Brain microvascular endothelial cell (primary cell): ENCODE results near the gene BBLN.

Experiments
- DNase-seq: peaks from one replicate; pipeline ENCODE4 v3.0.0-alpha.2; 2020
- H3K27ac ChIP-seq: fragments of 250-450 bp; sonication (Bioruptor Pico); 2 replicates; pipeline ENCODE4 v1.5.1; 2020; ENCODE audit warnings: mild to moderate bottlenecking, moderate library complexity
- H3K27me3 ChIP-seq: fragments of 250-450 bp; sonication (Bioruptor Pico); replicated peaks from 2 replicates; pipeline ENCODE4 v1.5.1; 2020; ENCODE audit warnings: mild to moderate bottlenecking
- H3K36me3 ChIP-seq: fragments of 250-450 bp; sonication (Bioruptor Pico); replicated peaks from 2 replicates; pipeline ENCODE4 v1.5.1; 2020; ENCODE audit warnings: mild to moderate bottlenecking
- H3K4me3 ChIP-seq: 2 replicates; pipeline ENCODE4 v1.5.1; 2011; ENCODE audit warnings: low read depth, mild to moderate bottlenecking, control low read depth, low read length, moderate library complexity
- in situ Hi-C: cut with HindIII; loops from 2 replicates; pipeline ENCODE4 v1.10.0; 2017; ENCODE audit warnings: low sequenced_read_pairs, low pct_ligation_motif_present
- TF ChIP-seq, protein P1 (sequence below): IDR thresholded peaks from 2 replicates; pipeline ENCODE4 v1.5.1; 2011; ENCODE audit warnings: low read depth, mild to moderate bottlenecking, moderate library complexity, low read length, control low read depth, inconsistent platforms; ENCODE audit errors: missing control alignments

BBLN gene

DNA sequence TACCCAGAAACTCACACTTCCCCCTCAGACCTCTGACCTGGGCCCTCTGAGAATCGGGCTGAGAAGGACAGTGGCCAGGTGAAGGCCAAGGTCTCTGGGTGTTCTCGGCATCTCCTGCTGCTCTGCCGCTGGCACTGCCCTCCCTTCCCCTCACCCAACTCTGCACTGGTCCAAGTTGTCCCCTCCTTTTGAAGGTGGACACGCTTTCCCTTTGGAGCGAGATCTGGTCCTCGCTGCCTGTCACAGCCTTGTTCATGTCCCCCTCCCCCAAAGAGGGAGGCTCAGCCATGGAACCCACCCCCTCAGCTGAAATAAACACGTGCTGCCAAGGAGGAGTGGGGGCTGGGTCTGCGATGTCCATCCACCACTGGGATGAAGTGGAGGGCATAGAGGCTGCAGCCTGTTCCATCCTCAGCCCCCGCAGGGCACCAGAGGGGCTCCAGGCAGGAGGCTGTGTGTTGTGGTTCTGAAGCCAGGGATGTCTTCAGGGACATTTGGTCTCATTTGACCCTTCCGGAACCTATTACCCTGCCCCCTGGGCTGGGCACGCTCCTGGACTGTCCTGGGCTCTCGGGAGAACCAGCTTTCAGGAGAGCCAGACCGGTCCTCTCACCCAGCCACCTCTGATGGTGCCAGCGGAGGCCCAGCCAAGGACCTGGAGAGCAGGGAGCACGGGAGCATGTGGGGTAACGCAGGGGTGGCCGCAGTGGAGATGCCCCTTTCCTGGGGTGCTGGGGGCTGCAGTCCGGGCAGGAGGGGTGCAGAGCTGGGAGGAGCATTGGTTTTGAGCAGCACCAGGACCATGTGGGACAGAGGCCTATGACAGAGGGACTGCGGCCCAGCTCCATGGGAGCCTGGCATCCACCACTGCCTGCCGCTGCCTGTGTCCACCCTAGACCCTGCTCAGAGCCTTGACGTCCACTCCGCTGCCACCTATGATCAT is 15.6 kb upstream of the BBLN start:
- Histone ChIP-seq H3K27me3 (no peaks in the 10 kb centered on the region), H3K27ac (no peak overlapping the region), H3K36me3 (no peaks in the 10 kb centered on the region), H3K4me3 (no peak overlapping the region)
- in situ Hi-C loops = no loop called here
- no peak for DNase-seq
- TF ChIP-seq, protein P1, sequence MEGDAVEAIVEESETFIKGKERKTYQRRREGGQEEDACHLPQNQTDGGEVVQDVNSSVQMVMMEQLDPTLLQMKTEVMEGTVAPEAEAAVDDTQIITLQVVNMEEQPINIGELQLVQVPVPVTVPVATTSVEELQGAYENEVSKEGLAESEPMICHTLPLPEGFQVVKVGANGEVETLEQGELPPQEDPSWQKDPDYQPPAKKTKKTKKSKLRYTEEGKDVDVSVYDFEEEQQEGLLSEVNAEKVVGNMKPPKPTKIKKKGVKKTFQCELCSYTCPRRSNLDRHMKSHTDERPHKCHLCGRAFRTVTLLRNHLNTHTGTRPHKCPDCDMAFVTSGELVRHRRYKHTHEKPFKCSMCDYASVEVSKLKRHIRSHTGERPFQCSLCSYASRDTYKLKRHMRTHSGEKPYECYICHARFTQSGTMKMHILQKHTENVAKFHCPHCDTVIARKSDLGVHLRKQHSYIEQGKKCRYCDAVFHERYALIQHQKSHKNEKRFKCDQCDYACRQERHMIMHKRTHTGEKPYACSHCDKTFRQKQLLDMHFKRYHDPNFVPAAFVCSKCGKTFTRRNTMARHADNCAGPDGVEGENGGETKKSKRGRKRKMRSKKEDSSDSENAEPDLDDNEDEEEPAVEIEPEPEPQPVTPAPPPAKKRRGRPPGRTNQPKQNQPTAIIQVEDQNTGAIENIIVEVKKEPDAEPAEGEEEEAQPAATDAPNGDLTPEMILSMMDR = no peak

DNA sequence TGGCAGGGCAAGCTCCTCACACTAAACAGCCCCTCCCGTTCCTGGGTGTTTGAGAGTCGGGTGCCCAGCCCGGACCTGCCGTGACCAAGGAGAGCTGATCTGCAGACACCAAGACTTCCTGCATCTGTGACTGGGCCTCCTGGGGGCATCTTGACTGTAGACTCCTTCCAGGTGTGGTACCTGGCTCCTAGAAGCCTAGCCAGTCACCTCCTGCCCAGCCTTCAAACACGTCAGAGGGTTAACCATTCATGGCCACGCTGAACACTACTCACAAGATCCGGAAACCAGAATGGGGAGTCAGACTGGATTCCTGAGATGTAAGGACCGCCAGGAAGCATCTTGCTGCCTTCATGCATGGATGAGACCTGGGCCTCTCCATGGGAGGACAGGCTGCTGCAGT is 14.5 kb upstream of the BBLN start:
- in situ Hi-C loops = no loop called here
- no peaks in the 10 kb centered on the region for H3K36me3 ChIP-seq
- no peak overlapping the region for H3K27ac ChIP-seq
- H3K4me3 ChIP-seq = no peak overlapping the region
- TF ChIP-seq, protein P1 = no peak
- DNase-seq = no peak
- no peaks in the 10 kb centered on the region for H3K27me3 ChIP-seq

DNA sequence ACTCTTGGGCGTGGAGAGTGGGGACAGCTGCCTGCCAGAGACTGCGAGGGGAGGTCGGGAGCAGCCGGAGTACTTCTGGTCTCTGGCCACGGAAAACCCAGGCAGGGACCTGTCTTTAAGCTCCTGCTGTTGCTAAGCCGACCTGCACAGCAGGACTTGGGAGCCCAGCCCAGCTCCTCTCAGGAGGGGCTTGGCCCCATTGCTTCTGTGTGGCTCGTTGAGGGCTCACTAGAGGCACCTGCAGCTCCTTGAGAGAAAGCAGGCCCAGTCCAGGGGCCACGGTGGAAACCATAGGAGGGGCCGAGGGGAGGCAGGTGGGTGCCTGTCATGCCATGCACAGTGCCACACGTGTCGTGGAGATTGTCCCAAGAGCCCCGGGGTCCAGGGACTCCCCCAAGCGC is 14.1 kb upstream of the BBLN start:
- Histone ChIP-seq H3K27me3 (no peaks in the 10 kb centered on the region), H3K4me3 (no peak overlapping the region), H3K36me3 (no peaks in the 10 kb centered on the region), H3K27ac (no peak overlapping the region)
- no peak for DNase-seq
- TF ChIP-seq, protein P1 = no peak
- in situ Hi-C loops = no loop called here

DNA sequence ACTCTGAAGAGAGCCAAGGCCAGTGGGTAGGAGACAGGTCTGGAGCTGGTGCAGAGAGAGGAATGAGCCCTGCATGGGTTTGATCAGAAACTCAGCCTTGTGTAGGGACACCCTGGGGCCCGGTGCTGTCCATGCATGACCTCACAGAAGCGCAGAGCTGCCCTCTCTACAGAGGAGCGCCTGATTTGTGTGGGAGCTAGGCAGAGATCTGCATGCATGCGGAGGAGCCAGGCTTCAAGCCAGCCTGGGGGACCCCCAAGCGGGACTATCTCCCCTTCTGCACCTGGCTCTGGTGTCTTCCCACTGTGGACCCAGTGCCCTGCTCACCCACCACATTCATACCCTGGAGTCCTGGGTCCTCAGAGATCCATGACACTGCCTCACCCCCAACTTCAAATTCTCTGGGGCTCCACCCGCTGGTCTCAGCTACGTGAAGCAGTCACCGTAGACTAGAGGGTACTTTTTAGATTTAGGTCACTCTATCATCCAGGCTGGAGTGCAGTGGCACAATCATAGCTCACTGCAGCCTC is 13.4 kb upstream of the BBLN start:
- H3K4me3 ChIP-seq = no peak overlapping the region
- TF ChIP-seq, protein P1 = no peak
- DNase-seq = no peak
- H3K27me3 ChIP-seq = no peaks in the 10 kb centered on the region
- no peaks in the 10 kb centered on the region for H3K36me3 ChIP-seq
- in situ Hi-C loops = no loop called here
- no peak overlapping the region for H3K27ac ChIP-seq

DNA sequence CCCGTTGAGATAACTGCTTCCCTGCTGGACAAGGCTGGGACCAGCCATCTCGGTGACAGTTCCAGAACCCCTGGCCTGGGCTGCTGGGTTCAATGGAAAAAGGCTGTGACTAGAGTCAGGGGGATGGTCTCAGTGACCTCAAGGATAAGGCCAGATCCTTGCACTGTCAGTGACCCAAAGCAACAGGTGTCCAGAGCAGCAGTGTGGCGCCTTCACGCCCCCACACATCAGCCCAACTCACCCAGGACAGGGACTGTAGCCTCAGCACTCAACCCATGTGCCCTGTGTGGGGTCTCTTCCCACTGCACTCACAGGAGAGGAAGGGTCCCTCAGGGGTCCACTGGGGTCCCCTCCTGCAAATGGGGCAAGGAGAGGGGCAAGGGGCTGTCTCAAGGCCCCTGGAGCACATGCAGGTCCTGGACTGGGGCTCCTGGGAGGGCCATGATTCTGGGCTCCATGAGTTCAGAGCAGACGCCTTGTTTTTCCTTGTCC is 11.5 kb upstream of the BBLN start:
- no peak overlapping the region for H3K27ac ChIP-seq

More for the DNA sequence above, 11.5 kb upstream of the BBLN start:
- no peak overlapping the region for H3K4me3 ChIP-seq
- no peaks in the 10 kb centered on the region for H3K27me3 ChIP-seq
- H3K36me3 ChIP-seq = no peaks in the 10 kb centered on the region
- TF ChIP-seq, protein P1 = no peak
- in situ Hi-C loops = no loop called here
- no peak for DNase-seq
